Stimulated activated CD8-positive, alpha-beta memory T cell treated with anti-CD3 and anti-CD28 coated beads, Interleukin-15, amount 100 ng/mL, for 1 hour (primary cell): Measurements from ENCODE around the gene DCAF8L1.
"Not testable (repeated sequence)": the region's sequence is repeated elsewhere in the genome, so short reads cannot be mapped to it uniquely, and the experiment has no call there.

ENCODE experiments used
- DNase-seq: peaks from one replicate; pipeline ENCODE4 v3.0.0-alpha.2; 2020; ENCODE audit warnings: low read depth

Gene DCAF8L1

DNA sequence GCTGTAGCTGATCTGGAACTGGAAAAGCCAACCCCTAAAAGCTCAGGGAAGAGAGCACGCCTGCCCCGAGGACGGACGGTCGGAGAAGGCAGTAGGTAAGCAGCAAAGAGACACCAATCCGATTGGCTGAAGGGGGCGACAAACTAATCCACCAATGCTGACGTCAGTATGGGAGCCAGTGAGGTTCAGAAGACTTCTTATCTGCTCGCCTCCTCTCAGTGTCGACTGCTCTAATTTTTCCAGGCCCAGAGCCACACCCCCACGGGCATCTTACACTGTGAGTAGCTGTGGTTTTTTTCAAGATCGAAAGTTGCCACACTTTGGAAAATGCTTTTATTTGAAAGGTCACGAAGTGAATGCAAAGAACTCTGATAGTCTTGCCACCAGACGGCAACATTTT, at the start of gene DCAF8L1:
Gene DCAF8L1, minus strand, starts transcription at position 101 of the 400 bp plus-strand sequence. CDS start 115 bp downstream, outside the sequence.
- no peak for DNase-seq

GRCh38 chrX:28022371-28022770, 41.1 kb upstream of the DCAF8L1 start:
- DNase-seq = no peak

GRCh38 chrX:28016823-28017222, 35.6 kb upstream of the DCAF8L1 start:
- no peak for DNase-seq

- DNase-seq = no peak
These were observed 34.7 kb upstream of the DCAF8L1 start for GRCh38 chrX:28015993-28016392.

- DNase-seq = no peak
These were observed 29.6 kb upstream of the DCAF8L1 start for GRCh38 chrX:28010875-28011274.

DNA sequence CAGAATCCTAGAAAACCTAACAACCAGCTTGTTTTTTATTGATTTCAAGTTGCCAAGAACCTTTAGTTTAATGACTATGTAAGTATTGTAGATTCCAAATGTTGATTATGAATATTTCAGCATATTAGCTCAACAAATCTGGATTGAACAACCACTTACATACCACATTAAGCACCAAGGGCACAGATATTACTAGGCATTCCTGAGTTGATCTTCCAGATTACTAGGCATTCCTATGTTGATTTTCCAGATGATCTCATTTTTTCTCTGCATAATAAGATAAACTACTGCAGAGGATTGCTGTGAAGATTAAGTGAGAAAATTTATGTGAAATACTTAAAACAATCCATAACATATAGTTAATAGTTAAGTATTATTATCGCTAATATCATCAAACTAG, 17.4 kb upstream of the DCAF8L1 start:
- no peak for DNase-seq

- DNase-seq = no peak
These were observed 16.4 kb upstream of the DCAF8L1 start for GRCh38 chrX:27997622-27998021.

GRCh38 chrX:27996132-27996531, 14.9 kb upstream of the DCAF8L1 start:
- no peak for DNase-seq

- DNase-seq = no peak
These were observed 14.4 kb upstream of the DCAF8L1 start for GRCh38 chrX:27995611-27996010.

- DNase-seq = no peak
These were observed 6.8 kb upstream of the DCAF8L1 start for GRCh38 chrX:27987862-27988646.

- DNase-seq = not testable (repeated sequence)
These were observed 4.3 kb downstream of the DCAF8L1 start for GRCh38 chrX:27976934-27977333.

GRCh38 chrX:27976284-27976683, 5.0 kb downstream of the DCAF8L1 start:
- no peak for DNase-seq

- no peak for DNase-seq
These were observed 12.4 kb downstream of the DCAF8L1 start for GRCh38 chrX:27968878-27969277.

DNA sequence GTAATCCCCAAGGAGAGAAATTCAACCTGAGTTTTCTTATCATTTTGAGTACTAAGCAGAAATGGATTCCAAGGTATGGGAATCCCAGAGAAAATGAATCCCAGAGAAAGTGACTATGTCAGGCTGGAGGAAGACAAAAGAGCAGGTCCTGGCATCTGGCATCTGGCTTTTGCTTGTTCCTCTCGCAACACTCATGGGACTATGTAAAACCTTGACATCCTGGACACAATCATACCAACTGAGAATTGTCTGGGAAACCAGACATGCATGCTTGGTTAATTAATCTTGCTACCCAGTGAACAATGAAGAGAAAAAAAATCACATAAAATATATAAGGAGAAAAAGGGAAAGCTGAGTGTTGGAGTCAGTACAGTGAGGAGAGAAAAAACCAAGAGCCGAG, 12.9 kb downstream of the DCAF8L1 start:
- no peak for DNase-seq

DNA sequence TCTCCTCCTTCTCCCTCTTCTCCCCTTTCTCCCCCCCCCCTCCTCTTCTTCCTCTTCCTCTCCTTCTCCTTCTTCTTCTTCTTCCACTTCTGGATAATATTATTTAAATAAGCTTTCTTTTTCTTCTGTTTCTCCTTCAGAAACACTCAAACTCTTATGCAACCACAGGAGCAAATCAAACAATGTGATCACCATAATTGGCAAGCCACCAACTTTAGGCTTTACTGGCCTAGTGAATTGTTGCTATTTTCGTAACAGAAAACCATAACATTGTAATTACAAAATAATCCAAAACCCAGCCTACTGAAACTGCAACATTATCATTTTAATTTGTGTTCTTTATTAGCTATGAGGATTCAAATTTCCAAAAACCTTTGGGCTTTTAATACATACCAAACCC, 14.3 kb downstream of the DCAF8L1 start:
- no peak for DNase-seq

DNA sequence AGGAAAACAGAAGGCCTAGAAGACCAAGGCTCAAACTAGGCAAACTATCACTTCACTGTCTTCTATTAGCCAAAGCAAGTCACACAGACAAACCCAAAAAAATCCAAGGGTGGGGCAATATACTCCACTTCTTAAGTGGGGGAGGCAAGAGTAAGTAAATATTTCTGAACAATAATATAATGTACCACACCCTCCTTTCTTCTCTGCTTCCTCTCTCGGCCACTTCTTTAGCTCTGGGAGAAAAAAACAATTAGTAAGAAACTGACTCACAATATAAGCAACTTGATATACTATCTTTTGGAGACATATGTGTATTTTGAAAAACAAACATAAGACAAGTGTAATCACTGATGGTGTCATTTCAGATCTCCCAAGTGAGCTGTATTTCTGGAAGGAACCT, 14.8 kb downstream of the DCAF8L1 start:
- no peak for DNase-seq

- DNase-seq = not testable (repeated sequence)
These were observed 15.9 kb downstream of the DCAF8L1 start for GRCh38 chrX:27965348-27965747.

- DNase-seq = no peak
These were observed 16.8 kb downstream of the DCAF8L1 start for GRCh38 chrX:27964432-27964831.

- DNase-seq = not testable (repeated sequence)
These were observed 20.8 kb downstream of the DCAF8L1 start for GRCh38 chrX:27960410-27960809.

GRCh38 chrX:27953171-27953570, 28.1 kb downstream of the DCAF8L1 start:
- DNase-seq = no peak

- DNase-seq = no peak
These were observed 47.9 kb downstream of the DCAF8L1 start for GRCh38 chrX:27933361-27933760.
